GM21529 (cell line): Measurements from ENCODE around the gene RCAN2.

Source experiments
- ATAC-seq: cut with Tn5 transposase; IDR thresholded peaks from one replicate; pipeline ENCODE4 v1.9.1; 2021; ENCODE audit not compliant: unreplicated experiment

RCAN2 gene

GRCh38 chr6:46296586-46296985 lies 194.7 kb downstream of the RCAN2 start:
- no peak for ATAC-seq

- ATAC-seq, result peak; percentile 87
Measured at GRCh38 chr6:46293641-46294316, 197.5 kb downstream of the RCAN2 start.

GRCh38 chr6:46291880-46292279 lies 199.4 kb downstream of the RCAN2 start:
- ATAC-seq, result no peak

DNA sequence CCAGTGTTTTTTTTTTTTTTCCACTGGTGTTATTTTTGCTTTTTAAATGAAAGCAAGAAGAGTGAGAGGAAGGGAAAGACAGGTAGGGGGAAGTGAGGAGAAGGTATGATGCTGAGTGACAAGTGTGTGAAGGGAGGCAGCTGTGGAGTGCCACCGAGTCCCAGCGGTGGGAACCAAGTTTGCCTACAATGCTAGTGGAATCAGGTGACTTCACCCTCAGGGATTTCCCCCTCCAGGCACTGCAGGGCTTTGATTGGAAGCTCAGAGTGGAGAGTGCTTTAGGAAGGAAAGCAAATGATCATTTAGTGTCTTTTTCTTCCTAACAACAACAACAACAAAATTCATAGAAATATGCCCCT lies 200.0 kb downstream of the RCAN2 start:
- ATAC-seq, result no peak

DNA sequence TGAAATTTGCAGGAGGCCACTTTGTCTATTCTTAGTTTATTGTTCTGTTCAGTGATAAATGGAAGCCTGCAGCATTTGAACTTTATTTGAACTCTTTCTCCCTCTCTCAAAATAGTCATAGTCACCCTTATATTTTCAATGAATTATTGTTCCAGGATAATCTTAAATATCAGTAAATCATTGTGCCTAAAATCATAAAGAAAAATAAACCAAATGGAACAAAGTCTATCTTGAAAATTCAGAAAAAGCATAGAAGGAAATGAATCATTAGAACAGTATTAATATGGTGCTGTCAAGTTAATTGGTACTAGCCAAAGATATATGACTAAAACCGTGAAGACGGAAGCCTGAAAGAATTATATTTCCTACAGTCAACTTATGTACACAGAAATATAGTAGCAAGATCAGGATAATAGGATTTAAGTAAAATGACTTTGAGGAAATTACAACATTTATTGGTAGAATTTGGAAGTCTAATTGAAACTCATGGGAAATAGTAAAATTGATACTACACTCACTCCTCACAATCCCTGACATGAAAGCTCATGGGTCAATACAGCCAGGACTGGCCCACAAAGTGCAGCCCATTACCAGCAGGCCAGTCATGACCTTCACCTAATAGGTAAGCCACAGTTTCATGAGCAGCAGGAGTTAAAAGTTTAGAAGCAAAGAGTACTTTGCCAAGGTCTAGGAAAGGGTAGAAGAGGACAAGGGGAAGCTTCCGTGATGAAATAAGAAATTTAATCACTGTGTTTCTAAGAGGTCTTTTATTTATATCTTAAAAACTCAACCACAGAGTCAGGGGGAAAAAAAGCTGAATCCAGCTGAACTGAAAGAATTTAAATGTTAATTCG lies 200.6 kb downstream of the RCAN2 start:
- ATAC-seq, result no peak

DNA sequence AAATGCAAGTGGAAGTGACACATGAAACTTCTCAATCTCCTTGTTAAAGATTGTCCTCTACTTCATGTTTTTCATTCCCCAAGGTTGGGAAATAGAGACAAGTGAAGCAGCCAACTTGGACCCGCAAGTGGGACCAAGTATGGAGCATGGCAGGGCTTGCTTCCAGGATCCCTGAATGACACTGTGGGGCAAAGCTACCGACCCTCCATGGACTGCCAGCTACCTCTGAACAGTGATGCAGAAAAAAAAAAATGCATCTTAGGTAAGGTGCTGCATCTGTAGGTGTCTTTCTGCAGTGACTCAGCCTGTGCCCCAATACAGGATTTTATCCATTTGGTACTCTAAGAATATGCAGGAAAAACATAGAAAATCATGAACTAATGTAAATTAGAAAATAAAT lies 201.4 kb downstream of the RCAN2 start:
- ATAC-seq, result no peak

DNA sequence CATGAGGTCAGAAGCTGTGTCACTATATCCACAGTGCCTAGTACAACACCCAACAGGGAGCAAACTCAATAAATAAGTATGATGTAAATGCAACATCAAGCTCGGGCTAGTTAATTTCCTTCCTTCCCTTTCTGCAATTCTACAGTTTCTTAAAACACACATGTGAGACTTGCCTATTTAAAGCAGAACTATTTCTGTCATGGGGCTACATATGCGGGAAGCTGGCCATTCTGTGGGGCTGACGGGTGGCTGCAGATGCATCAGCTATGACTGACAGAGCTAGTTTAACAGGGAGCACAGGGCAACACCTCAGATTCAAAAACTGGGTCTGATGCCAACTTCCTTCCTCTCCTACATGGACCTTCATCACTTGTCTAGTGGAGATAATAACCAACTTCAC lies 202.4 kb downstream of the RCAN2 start:
- ATAC-seq, result no peak

DNA sequence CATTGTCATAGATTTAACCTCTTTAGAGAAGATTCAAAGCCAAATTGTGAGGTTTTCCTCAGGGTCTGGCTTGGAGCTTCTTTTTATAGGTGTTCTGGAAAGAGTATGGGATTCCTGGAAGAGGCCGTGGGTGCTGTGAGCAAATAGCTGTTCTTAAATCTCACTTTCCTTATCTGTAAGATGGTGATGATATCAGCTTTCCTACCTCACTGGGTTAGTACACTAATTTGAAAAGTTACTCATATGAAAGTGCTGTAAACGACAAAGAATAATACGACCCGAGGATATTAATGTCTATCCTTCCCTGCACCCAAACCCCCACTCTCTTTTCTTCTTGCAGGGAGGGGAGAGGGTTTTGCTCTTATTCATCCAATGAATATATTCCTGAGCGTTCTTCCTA lies 203.6 kb downstream of the RCAN2 start:
- no peak for ATAC-seq

DNA sequence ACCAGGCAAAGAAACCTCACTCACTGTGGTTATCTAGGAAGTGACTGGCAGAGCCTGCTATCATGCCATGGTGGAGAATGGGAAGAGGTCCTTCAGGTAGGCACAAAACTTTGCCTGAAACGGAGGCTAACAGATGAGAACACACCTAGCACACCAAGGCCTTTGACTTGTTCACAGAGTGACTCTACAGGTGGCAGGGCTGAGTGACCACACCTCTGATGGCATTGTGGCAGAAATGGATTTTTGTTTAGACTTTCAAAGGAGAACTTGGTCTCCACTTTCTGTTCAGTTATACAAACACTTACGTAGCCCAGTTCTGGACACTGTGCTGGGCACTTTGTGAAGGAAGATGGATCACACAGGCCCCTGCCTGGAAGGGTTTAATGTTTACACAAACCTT lies 204.2 kb downstream of the RCAN2 start:
- ATAC-seq, result no peak

- no peak for ATAC-seq
Measured at GRCh38 chr6:46284475-46284874, 206.8 kb downstream of the RCAN2 start.

DNA sequence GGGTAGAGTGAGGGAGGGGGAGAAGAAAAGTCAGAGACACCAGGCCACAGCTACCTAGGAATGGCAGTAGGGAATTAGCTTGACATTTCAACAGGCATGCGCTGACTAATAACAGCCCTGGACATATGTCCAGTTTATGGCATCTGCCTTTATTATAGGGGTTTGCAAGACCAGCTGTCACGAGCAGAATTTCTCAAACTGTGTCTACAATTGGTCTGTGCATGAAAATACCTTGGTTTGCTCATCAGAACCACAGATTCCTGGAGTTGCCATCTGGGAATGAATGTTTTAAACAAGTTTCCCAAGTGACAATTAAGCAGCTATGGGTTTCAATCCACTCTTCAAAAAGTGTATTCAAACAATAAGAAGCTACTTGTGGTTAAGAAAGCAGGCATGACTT lies 210.1 kb downstream of the RCAN2 start:
- no peak for ATAC-seq

DNA sequence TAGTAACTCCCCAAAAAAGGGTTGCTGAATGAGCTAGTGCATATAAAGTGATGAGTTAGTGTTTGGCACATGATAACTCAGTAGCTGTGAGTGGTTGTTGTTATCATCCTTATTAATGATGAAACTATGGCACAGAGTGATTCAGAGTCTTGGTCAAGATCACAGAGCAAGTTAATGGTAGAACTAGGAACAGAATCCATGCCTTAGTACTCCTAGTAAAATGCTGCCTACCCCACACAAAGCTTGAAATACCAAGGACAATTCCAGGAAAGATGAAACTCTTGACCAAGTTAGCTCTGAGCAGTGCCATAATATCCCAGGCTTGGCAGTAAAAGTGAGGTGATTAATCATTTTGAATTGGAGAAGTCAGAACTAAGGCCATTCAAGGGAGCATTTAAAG lies 211.4 kb downstream of the RCAN2 start:
- no peak for ATAC-seq

- no peak for ATAC-seq
Measured at GRCh38 chr6:46276576-46277142, 214.6 kb downstream of the RCAN2 start.

DNA sequence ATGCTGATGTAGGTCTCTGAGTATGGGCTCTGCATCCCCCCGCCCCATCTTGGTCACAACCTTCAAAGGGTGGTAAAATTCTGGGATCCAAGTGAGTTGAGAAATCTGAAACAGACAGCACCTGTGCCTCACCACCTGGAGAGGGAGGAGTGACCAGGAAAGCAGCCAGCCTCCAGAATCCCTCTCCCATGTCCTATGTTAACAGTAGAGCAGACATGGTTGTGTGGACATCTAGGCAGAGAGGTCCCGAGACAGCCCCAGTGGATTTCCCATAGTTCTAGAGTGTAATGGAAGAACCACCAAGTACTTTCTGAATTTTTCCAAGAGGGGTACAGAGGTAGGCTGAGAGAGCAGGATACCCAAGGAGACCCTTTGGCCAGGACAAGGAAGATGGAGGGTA lies 216.7 kb downstream of the RCAN2 start:
- no peak for ATAC-seq

GRCh38 chr6:46273911-46274310 lies 217.3 kb downstream of the RCAN2 start:
- ATAC-seq, result no peak

DNA sequence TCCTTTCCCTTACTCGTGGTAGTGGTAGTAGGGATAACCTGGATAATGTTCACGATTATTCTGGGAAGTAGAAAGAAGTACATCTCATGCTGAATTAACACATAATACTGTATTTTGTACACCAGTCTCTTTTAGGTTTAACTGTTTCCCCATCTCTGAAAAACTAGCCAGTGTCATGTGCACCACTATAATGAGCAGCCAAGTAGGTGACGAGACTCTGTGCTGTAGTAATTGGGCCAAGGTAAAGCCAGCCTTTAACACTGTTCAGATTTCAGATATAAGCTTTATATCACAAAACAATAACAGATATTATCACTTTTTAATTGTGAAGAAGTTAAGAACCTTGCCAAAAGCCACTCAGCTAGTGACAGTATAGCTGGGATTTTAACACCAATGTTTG lies 219.5 kb downstream of the RCAN2 start:
- no peak for ATAC-seq

DNA sequence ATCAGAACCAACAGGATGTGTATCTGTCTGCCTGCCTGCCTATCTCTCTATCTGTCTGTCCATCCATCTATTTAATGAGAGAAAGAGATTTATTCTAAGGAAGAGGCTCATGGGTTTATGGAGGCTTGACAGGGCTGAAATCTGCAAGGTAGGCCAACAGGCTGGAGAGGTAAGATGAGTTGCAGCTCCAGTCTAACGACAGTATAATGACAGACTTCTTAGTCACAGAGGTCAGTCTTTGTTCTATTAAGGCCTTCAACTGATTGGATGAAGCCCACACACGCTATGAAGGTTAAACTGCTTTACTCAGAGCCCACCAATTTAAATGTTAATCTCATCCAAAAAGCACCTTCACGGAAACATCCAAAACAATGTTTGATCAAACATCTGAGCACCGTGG lies 220.1 kb downstream of the RCAN2 start:
- no peak for ATAC-seq

DNA sequence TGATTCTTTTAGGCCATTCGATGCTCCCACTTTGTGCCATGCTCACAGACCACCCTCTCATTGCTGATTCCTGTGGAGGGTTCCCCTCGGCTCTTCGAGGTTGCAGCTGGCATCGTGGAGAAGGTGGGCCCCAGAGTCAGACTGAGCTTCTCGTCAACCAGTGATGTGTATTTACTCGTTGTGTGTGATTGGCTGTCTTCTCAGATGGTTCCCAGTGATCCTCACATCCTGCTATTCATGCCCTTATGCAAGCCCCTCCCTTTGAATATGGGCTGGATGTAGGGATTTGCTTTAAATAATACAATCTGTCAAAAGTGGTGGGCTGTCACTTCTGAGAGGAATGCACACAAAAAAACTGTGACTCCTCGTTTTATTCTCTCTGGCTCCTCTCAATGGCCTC lies 220.9 kb downstream of the RCAN2 start:
- no peak for ATAC-seq

- ATAC-seq, result no peak
Measured at GRCh38 chr6:46269447-46270229, 221.6 kb downstream of the RCAN2 start.

DNA sequence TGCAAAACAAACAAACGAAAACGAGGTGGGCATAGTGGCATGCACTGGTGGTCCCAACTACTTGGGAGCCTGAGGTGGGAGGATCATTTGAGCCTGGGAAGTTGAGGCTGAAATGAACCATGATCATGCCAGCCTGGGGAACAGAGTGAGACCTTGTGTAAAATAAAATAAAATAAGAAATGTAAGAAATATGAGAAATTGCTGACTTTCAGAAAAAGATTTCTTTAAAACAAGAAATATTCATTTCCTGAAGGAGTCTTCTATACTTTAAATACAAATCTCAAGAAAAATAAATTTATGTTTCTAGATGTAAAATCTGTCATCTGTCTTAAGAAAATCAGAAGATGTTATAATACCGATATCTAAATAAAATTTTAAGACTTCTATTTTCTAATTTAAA lies 223.7 kb downstream of the RCAN2 start:
- no peak for ATAC-seq

DNA sequence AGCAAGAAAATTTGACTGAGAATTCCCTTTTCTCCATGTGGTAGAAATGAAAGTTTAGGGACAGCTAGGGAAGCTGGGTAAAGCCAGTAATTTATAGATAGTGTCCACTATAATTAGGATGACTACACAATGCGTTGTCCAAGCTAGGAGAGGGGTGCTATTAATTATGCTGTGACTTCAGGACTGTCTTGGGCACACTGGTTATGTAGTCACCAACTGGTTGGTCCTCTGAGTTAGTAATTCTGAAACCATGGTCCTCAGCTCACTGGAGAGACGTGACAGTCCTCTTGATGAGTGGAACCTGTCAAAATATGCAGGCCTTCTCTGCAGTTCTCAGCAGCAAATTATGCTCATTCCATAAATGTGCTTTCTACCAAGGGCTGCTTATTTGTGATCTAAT lies 225.9 kb downstream of the RCAN2 start:
- ATAC-seq, result no peak

GRCh38 chr6:46263707-46264086 lies 227.6 kb downstream of the RCAN2 start:
- no peak for ATAC-seq
